ENCODE measurements around the gene VPS37D. TPM values are rescaled to one million over a fixed set of nuclear protein-coding genes. Genes with fewer than 3 reads are reported as not detected.
"Not testable (repeated sequence)": the region's sequence is repeated elsewhere in the genome, so short reads cannot be mapped to it uniquely, and the experiment has no call there.

The VPS37D gene
- total RNA-seq, 1 donor from 2014 or later, result 17.2 TPM

GRCh38 chr7:73708961-73709549 is 41.4 kb downstream of the VPS37D start:
- peaks cover 2% of the 10 kb centered on the region for H3K27me3 Mint-ChIP-seq (ENCODE audit: unreplicated experiment)
- H3K36me3 Mint-ChIP-seq (ENCODE audit: unreplicated experiment), result peaks cover 4% of the 10 kb centered on the region
- H3K9me3 Mint-ChIP-seq (ENCODE audit: unreplicated experiment), result peaks cover 5% of the 10 kb centered on the region
- peaks cover 17% of the 10 kb centered on the region for H3K4me1 Mint-ChIP-seq (ENCODE audit: low read depth, unreplicated experiment)
- DNase-seq, result no peak
- no peak for TF ChIP-seq CTCF (IDR thresholded peaks at IDR 0.05; ENCODE audit: partially characterized antibody, unreplicated experiment)
- H3K27ac Mint-ChIP-seq (ENCODE audit: unreplicated experiment), result no peak overlapping the region
- H3K4me3 Mint-ChIP-seq (ENCODE audit: unreplicated experiment), result no peak overlapping the region

DNA sequence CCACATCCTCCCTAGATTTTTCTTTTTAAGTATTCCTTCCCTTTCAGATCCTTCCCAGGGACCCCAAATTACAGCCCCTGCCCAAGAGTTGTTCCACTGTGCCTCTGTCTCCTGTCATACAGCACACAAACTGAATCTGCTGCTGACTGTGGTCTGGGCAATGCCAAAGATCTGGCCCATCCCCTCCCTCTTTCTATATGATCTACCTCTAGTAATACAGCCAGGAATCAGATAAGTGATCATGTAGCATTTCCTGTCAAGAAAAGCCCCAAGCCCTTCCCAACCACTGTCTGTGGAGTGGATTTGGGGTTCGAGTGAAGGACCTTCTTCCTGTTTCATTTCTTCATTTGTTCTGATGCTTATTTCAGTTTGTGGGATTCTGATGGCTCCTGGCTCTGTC is 45.1 kb downstream of the VPS37D start:
- TF ChIP-seq CTCF (IDR thresholded peaks at IDR 0.05; ENCODE audit: partially characterized antibody, unreplicated experiment), result no peak
- Mint-ChIP-seq H3K4me3 (ENCODE audit: unreplicated experiment) (no peak overlapping the region), H3K9me3 (ENCODE audit: unreplicated experiment) (peaks cover 5% of the 10 kb centered on the region), H3K36me3 (ENCODE audit: unreplicated experiment) (peaks cover 4% of the 10 kb centered on the region), H3K4me1 (ENCODE audit: low read depth, unreplicated experiment) (peaks cover 10% of the 10 kb centered on the region), H3K27ac (ENCODE audit: unreplicated experiment) (peak overlapping the region; percentile 38), H3K27me3 (ENCODE audit: unreplicated experiment) (peaks cover 4% of the 10 kb centered on the region)
- DNase-seq, result no peak

- H3K4me3 Mint-ChIP-seq (ENCODE audit: unreplicated experiment); H3K27ac Mint-ChIP-seq (ENCODE audit: unreplicated experiment); H3K27me3 Mint-ChIP-seq (ENCODE audit: unreplicated experiment); H3K36me3 Mint-ChIP-seq (ENCODE audit: unreplicated experiment); DNase-seq; H3K9me3 Mint-ChIP-seq (ENCODE audit: unreplicated experiment): not testable (repeated sequence)
- peaks cover 10% of the 10 kb centered on the region for H3K4me1 Mint-ChIP-seq (ENCODE audit: low read depth, unreplicated experiment)
Observed at GRCh38 chr7:73713319-73713718, 45.7 kb downstream of the VPS37D start.

- H3K36me3 Mint-ChIP-seq (ENCODE audit: unreplicated experiment), result peaks cover 4% of the 10 kb centered on the region
- DNase-seq, result peak; percentile 61
- peak overlapping the region; percentile 25 for H3K4me3 Mint-ChIP-seq (ENCODE audit: unreplicated experiment)
- no peak overlapping the region for H3K27ac Mint-ChIP-seq (ENCODE audit: unreplicated experiment)
- peaks cover 8% of the 10 kb centered on the region for H3K27me3 Mint-ChIP-seq (ENCODE audit: unreplicated experiment)
- TF ChIP-seq CTCF (IDR thresholded peaks at IDR 0.05; ENCODE audit: partially characterized antibody, unreplicated experiment), result no peak
- peaks cover 10% of the 10 kb centered on the region for H3K4me1 Mint-ChIP-seq (ENCODE audit: low read depth, unreplicated experiment)
- peaks cover 9% of the 10 kb centered on the region for H3K9me3 Mint-ChIP-seq (ENCODE audit: unreplicated experiment)
Observed at GRCh38 chr7:73715648-73716317, 48.2 kb downstream of the VPS37D start.

- H3K27ac Mint-ChIP-seq (ENCODE audit: unreplicated experiment), result no peak overlapping the region
- DNase-seq, result no peak
- peaks cover 4% of the 10 kb centered on the region for H3K36me3 Mint-ChIP-seq (ENCODE audit: unreplicated experiment)
- TF ChIP-seq CTCF (IDR thresholded peaks at IDR 0.05; ENCODE audit: partially characterized antibody, unreplicated experiment), result no peak
- peaks cover 8% of the 10 kb centered on the region for H3K9me3 Mint-ChIP-seq (ENCODE audit: unreplicated experiment)
- peaks cover 11% of the 10 kb centered on the region for H3K27me3 Mint-ChIP-seq (ENCODE audit: unreplicated experiment)
- H3K4me1 Mint-ChIP-seq (ENCODE audit: low read depth, unreplicated experiment), result peaks cover 10% of the 10 kb centered on the region
- peak overlapping the region; percentile 74 for H3K4me3 Mint-ChIP-seq (ENCODE audit: unreplicated experiment)
Observed at GRCh38 chr7:73716318-73716890, 48.8 kb downstream of the VPS37D start.
